GM12801 (cell line): Measurements from ENCODE around the gene SKIDA1.

Source experiments
- TF ChIP-seq, protein P1 (sequence below): IDR thresholded peaks from one replicate; pipeline ENCODE4 v1.5.1; 2011; ENCODE audit warnings: control low read depth; ENCODE audit not compliant: insufficient read length; ENCODE audit errors: extremely low read depth

Gene SKIDA1

DNA sequence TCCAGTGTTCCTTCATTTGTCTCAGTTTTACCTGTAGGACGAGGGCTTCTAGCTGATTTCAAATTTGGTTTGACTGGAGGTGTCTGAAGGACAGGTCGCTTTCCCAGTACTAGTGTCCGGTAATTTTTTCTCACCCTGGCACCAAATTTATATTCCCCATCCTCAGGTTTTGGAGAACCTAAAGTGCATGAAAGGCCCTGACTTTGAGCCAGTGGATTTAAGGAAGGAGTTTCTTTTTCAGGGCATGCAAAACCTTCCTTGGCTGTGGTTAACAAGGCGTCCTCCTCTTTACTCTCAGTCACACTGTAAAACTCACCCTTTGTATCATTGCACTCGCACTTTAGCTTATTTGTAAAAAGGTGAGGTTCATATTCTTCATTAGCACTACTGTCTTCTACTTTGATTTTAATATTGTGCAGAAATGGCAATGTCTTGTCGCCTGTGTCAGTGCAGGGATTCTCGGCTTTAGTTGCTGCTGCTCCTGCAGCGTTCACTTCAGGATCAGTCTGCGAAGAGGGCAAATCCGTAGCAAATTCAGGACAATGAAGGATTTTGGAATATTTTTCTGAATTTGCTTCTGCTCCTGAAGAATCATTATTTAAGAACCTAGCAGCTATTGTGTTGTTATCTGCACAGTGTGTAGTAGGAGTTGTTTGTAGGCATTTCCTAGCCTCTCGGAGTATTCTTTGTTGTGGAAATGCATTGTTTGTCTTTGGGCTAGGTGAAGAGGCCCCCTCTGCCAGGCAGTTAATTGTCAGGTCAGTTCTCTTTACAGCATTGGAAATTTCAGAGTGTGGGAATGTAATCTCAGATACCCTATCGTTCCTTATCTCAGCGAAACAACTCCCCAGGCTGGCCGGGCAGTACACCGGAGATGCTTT lies 9.9 kb downstream of the SKIDA1 start:
- TF ChIP-seq, protein P1, sequence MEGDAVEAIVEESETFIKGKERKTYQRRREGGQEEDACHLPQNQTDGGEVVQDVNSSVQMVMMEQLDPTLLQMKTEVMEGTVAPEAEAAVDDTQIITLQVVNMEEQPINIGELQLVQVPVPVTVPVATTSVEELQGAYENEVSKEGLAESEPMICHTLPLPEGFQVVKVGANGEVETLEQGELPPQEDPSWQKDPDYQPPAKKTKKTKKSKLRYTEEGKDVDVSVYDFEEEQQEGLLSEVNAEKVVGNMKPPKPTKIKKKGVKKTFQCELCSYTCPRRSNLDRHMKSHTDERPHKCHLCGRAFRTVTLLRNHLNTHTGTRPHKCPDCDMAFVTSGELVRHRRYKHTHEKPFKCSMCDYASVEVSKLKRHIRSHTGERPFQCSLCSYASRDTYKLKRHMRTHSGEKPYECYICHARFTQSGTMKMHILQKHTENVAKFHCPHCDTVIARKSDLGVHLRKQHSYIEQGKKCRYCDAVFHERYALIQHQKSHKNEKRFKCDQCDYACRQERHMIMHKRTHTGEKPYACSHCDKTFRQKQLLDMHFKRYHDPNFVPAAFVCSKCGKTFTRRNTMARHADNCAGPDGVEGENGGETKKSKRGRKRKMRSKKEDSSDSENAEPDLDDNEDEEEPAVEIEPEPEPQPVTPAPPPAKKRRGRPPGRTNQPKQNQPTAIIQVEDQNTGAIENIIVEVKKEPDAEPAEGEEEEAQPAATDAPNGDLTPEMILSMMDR = no peak

GRCh38 chr10:21514818-21515351 lies 10.6 kb downstream of the SKIDA1 start:
- TF ChIP-seq, protein P1 = no peak

DNA sequence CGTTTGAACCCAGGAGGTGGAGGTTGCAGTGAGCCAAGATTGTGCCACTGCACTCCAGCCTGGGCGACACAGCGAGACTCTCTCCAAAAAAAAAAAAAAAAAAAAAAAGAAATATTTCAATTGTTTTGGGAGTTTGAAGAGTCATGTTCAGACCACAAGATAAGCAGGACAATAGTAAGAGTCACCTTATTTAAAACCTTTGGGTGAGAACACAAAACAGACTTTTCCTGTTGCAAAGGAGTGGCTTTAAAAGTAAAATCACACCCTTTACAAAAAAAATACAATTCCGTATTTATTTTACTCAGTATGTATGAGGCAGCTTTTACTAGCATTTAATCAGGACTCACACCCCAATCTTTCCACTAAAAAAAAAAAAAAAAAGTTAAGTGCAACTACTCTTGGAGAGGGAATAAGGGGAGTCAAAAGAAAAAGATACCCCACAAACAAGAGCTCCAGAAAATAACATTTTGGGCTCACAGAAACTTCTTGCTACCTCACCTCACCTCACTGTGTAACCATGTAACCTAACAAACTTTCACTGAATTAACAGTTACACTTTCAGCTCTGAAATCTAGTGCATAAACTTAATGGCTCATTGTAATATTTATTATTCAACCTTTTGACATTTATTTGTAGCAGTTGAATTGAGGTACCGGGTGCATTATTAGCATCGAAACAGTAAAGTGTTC lies 11.2 kb downstream of the SKIDA1 start:
- TF ChIP-seq, protein P1 = no peak

- TF ChIP-seq, protein P1 = no peak
These were observed 12.1 kb downstream of the SKIDA1 start for GRCh38 chr10:21513405-21513788.

GRCh38 chr10:21512573-21513404 lies 12.7 kb downstream of the SKIDA1 start:
- TF ChIP-seq, protein P1 = no peak

- TF ChIP-seq, protein P1 = no peak
These were observed 13.4 kb downstream of the SKIDA1 start for GRCh38 chr10:21511946-21512572.
